Measurements from ENCODE around the gene SH2B3. TPM values are rescaled to one million over a fixed set of nuclear protein-coding genes. Genes with fewer than 3 reads are reported as not detected.

The SH2B3 gene
- total RNA-seq, 1 experiment from 2014 or later: 40.3 TPM

DNA sequence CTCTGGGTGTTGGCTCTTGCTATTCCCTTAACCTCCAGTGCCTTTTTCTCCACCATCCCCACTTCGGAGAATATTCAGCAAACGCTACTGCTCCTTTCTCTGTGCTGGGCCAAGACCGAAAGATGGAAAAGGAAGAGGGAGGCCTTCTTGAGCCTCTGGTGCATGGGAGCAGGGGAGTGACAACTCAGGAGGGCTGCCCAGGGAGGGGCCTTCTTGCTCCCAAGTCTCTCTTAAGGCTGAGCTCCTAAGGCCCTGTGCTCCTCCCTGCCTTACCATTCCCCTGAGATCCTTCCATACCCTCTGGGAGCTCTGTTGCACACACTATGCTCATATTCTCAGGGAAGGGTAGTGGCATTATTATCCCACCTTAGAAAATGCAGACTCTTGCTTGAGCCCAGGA lies 34.9 kb downstream of the SH2B3 start:
- no peak overlapping the region for H2BK15ac ChIP-seq (ENCODE audit: low read depth, low read length)
- H3T11ph ChIP-seq (ENCODE audit: low read length): no peak overlapping the region
- H3K79me2 ChIP-seq (ENCODE audit: insufficient read depth, low read length): peaks cover 9% of the 10 kb centered on the region; the same call in 1 of the 2 replicates
- H3K4me2 ChIP-seq (ENCODE audit: insufficient read depth, insufficient read length, low read length): no peak overlapping the region
- Mint-ChIP-seq H3K4me1 (peaks cover 35 to 41% of the 10 kb centered on the region in 2 experiments), H3K36me3 (ENCODE audit: insufficient read depth in 1 of 3, low read depth in 3 of 3) (peaks cover 0 to 16% (median 12%) of the 10 kb centered on the region in 3 experiments; a peak in 6 of 7 replicates), H3K27ac (peak overlapping the region in 2 of 3 experiments; percentile 15 to 81; a peak in 4 of 7 replicates), H3K4me3 (no peak overlapping the region), H3K27me3 (ENCODE audit: low read depth) (no peaks in the 10 kb centered on the region; the same call in 1 of the 2 replicates), H3K9me3 (no peaks in the 10 kb centered on the region)
- no peak overlapping the region for H3K56ac ChIP-seq (ENCODE audit: insufficient read length, low read depth, low read length)
- no peaks in the 10 kb centered on the region for H3K27me3 ChIP-seq (ENCODE audit: insufficient read depth, low read length)
- H3K23ac ChIP-seq (ENCODE audit: insufficient read length, low read depth, low read length): no peak overlapping the region
- H3K27ac ChIP-seq (ENCODE audit: insufficient read length, low read depth, low read length): no peak overlapping the region
- no peak overlapping the region for H3K18ac ChIP-seq (ENCODE audit: insufficient read length, low read depth, low read length)
- H2BK12ac ChIP-seq (ENCODE audit: insufficient read length, low read depth, low read length): no peak overlapping the region
- no peak overlapping the region for H2BK20ac ChIP-seq (ENCODE audit: low read depth, low read length, poor library complexity, severe bottlenecking)
- no peak overlapping the region for H3K4ac ChIP-seq (ENCODE audit: low read depth, low read length)
- H4K8ac ChIP-seq (replicated peaks; ENCODE audit: insufficient read length, low read depth, low read length): no peak overlapping the region
- H2AK5ac ChIP-seq (ENCODE audit: insufficient read length, low read length): no peak overlapping the region
- no peak overlapping the region for H2AFZ ChIP-seq (ENCODE audit: low read length)
- peak; percentile 32 for DNase-seq
- H2BK120ac ChIP-seq (ENCODE audit: low read depth, low read length, poor library complexity, severe bottlenecking): no peak overlapping the region
- no CpG with 5 or more reads among the region's 3 CpGs for WGBS (ENCODE audit: extremely low coverage, insufficient read length, low lambda C conversion rate)
- peaks cover 4% of the 10 kb centered on the region; the same call in 1 of the 2 replicates for H3K4me1 ChIP-seq (ENCODE audit: insufficient read depth, low read length)
- TF ChIP-seq, protein P1, sequence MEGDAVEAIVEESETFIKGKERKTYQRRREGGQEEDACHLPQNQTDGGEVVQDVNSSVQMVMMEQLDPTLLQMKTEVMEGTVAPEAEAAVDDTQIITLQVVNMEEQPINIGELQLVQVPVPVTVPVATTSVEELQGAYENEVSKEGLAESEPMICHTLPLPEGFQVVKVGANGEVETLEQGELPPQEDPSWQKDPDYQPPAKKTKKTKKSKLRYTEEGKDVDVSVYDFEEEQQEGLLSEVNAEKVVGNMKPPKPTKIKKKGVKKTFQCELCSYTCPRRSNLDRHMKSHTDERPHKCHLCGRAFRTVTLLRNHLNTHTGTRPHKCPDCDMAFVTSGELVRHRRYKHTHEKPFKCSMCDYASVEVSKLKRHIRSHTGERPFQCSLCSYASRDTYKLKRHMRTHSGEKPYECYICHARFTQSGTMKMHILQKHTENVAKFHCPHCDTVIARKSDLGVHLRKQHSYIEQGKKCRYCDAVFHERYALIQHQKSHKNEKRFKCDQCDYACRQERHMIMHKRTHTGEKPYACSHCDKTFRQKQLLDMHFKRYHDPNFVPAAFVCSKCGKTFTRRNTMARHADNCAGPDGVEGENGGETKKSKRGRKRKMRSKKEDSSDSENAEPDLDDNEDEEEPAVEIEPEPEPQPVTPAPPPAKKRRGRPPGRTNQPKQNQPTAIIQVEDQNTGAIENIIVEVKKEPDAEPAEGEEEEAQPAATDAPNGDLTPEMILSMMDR (conservative IDR thresholded peaks at IDR 0.05): no peak
- H3K9ac ChIP-seq (ENCODE audit: extremely low read depth, insufficient read length, low read length): no peak overlapping the region
- H3K79me1 ChIP-seq (ENCODE audit: insufficient read depth, low read depth, low read length, poor library complexity, severe bottlenecking): no peaks in the 10 kb centered on the region
- H3K9me3 ChIP-seq (ENCODE audit: control insufficient read depth, low read depth, low read length): no peaks in the 10 kb centered on the region
- no peaks in the 10 kb centered on the region for H3K23me2 ChIP-seq (ENCODE audit: insufficient read length, low read depth, low read length, poor library complexity, severe bottlenecking)
- no peaks in the 10 kb centered on the region for H4K20me1 ChIP-seq (ENCODE audit: control insufficient read depth, insufficient read depth, insufficient read length)
- H4K5ac ChIP-seq (ENCODE audit: insufficient read length, low read depth, low read length): no peak overlapping the region
- no peak overlapping the region for H3K14ac ChIP-seq (ENCODE audit: insufficient read depth, low read length)
- no peak overlapping the region for H4K91ac ChIP-seq (ENCODE audit: insufficient read length, low read depth, low read length)
- H2BK5ac ChIP-seq (ENCODE audit: insufficient read length, low read length): no peak overlapping the region

All from H9 (cell line).